HepG2 (cell line): ENCODE data around the gene FNIP2. TPM values are rescaled to one million over a fixed set of nuclear protein-coding genes. Genes with fewer than 3 reads are reported as not detected.
"Not testable (repeated sequence)": the region's sequence is repeated elsewhere in the genome, so short reads cannot be mapped to it uniquely, and the experiment has no call there.

ENCODE experiments used
- ATAC-seq: fragments of 200-7000 bp; cut with Tn5 transposase; 3 replicates; pipeline ENCODE4 v1.9.1; 2020; ENCODE audit warnings: mild to moderate bottlenecking, moderate library complexity
- BruUV-seq: library from RNA; stranded (reverse); fragments of 400-500 nt; replicated peaks from 2 replicates; lab custom pipeline; 2021; lab: Mats Ljungman, UMichigan
- CTCF ChIA-PET: fragments of 300-600 bp; formaldehyde crosslinking; extraction: SDS; loops from one replicate; lab custom pipeline; 2021; ENCODE audit warnings: low total read pairs, inconsistent platforms, low intra/inter-chr PET ratio; lab: Yijun Ruan, JAX
- POLR2A ChIA-PET: fragments of 350-600 bp; sonication (Branson Sonifier 250); formaldehyde crosslinking; loops from one replicate; lab custom pipeline; 2020; ENCODE audit warnings: antibody characterized with exemption, inconsistent platforms; lab: Yijun Ruan, JAX
- DNase-seq: peaks from one replicate; pipeline ENCODE4 v3.0.0-alpha.2; 2015; ENCODE audit warnings: low spot score
- FAIRE-seq: peaks from 3 replicates; lab custom pipeline; 2011; peaks lifted over from hg19 to GRCh38; lab: Jason Lieb, UNC
- H2AFZ ChIP-seq: one replicate; pipeline ENCODE4 v1.6.1; 2011; ENCODE audit warnings: low read length, inconsistent platforms
- H3K27ac ChIP-seq: fragments of 300-600 bp; 3 replicates; pipeline ENCODE4 v1.8.0; 2011; ENCODE audit warnings: mixed run types, mild to moderate bottlenecking, mixed read lengths, low read length, inconsistent platforms; ENCODE audit not compliant: insufficient read depth; ENCODE audit errors: extremely low read length
- H3K27me3 ChIP-seq, 2 experiments: fragments of 200-600 bp in 1 of 2; 2 replicates in 1 of 2; 3 replicates in 1 of 2; pipeline versions ENCODE4 v1.6.0 to v1.8.0; 2011; ENCODE audit warnings: low read length in 2 of 2, mild to moderate bottlenecking in 2 of 2, moderate library complexity in 2 of 2, inconsistent platforms in 1 of 2; ENCODE audit not compliant: insufficient read depth in 2 of 2, control insufficient read depth in 1 of 2
- H3K36me3 ChIP-seq, 2 experiments: fragments of 200-600 bp in 1 of 2; replicated peaks in 1 of 2; 2 replicates in 1 of 2; 3 replicates in 1 of 2; pipeline versions ENCODE4 v1.5.1 to v1.8.0; 2011; ENCODE audit warnings: low read length in 2 of 2, inconsistent platforms in 1 of 2; ENCODE audit not compliant: insufficient read depth in 2 of 2, control insufficient read depth in 1 of 2
- H3K4me1 ChIP-seq: 2 replicates; pipeline ENCODE4 v1.5.1; 2012; ENCODE audit warnings: low read length, inconsistent platforms; ENCODE audit not compliant: insufficient read depth
- H3K4me2 ChIP-seq: 2 replicates; pipeline ENCODE4 v1.6.0; 2011; ENCODE audit warnings: low read depth, low read length, inconsistent platforms
- H3K4me3 ChIP-seq, 3 experiments: fragments of 200-600 bp in 1 of 3; sonication (generic), shearing (Covaris generic) in 1 of 3; replicated peaks in 1 of 3; 2 replicates each; pipeline ENCODE4 v1.5.1; 2011 to 2016; ENCODE audit warnings: low read length in 3 of 3, inconsistent platforms in 2 of 3, low read depth in 2 of 3, mild to moderate bottlenecking in 2 of 3, control low read depth in 1 of 3, mixed read lengths in 1 of 3; ENCODE audit not compliant: insufficient read depth in 1 of 3
- H3K79me2 ChIP-seq: one replicate; pipeline ENCODE4 v1.6.1; 2011; ENCODE audit warnings: low read length, inconsistent platforms; ENCODE audit not compliant: insufficient read depth
- H3K9ac ChIP-seq: 2 replicates; pipeline ENCODE4 v1.6.0; 2011; ENCODE audit warnings: mild to moderate bottlenecking, low read depth, low read length, inconsistent platforms; ENCODE audit not compliant: insufficient read depth
- H3K9me3 ChIP-seq: 2 replicates; pipeline ENCODE4 v1.5.1; 2012; ENCODE audit warnings: mild to moderate bottlenecking, low read length
- H4K20me1 ChIP-seq: 2 replicates; pipeline ENCODE4 v1.6.0; 2011; ENCODE audit warnings: inconsistent platforms, mild to moderate bottlenecking, low read length, moderate library complexity; ENCODE audit not compliant: insufficient read depth
- HNF4A ChIP-seq: sonication (generic); formaldehyde crosslinking; IDR thresholded peaks from 2 replicates; pipeline ENCODE4 v1.4.0; 2020; ENCODE audit warnings: missing genetic modification reagents
- HNF4G ChIP-seq, 2 experiments: sonication (generic) in 1 of 2; formaldehyde crosslinking in 1 of 2; IDR thresholded peaks; 2 replicates each; pipeline versions ENCODE4 v1.4.0 to v1.6.1; 2011 to 2020; ENCODE audit warnings: borderline replicate concordance in 2 of 2, low read depth in 2 of 2, mild to moderate bottlenecking in 2 of 2, low read length in 1 of 2, missing genetic modification reagents in 1 of 2, moderate library complexity in 1 of 2
- NCOR1 ChIP-seq: fragments of 200-600 bp; sonication (generic); IDR thresholded peaks from 2 replicates; pipeline ENCODE4 v1.7.0; 2017; ENCODE audit warnings: antibody characterized with exemption, low read length, borderline replicate concordance
- NR2F1 ChIP-seq, 2 experiments: fragments of 450-650 bp in 1 of 2; formaldehyde crosslinking in 1 of 2; IDR thresholded peaks; 2 replicates each; pipeline versions ENCODE4 v1.5.0 to v1.6.1; 2016 to 2020; ENCODE audit warnings: mild to moderate bottlenecking in 1 of 2, missing compliant biosample characterization in 1 of 2, missing genetic modification reagents in 1 of 2, moderate library complexity in 1 of 2
- SOX13 ChIP-seq, 3 experiments: fragments of 450-650 bp in 1 of 3; sonication (generic) in 1 of 3; formaldehyde crosslinking in 1 of 3; IDR thresholded peaks in 2 of 3; conservative IDR thresholded peaks in 1 of 3; 2 replicates each; pipeline versions ENCODE4 v1.5.0 to v1.6.1; 2016 to 2020; ENCODE audit warnings: antibody characterized with exemption in 1 of 3, mild to moderate bottlenecking in 1 of 3, missing compliant biosample characterization in 1 of 3, missing genetic modification reagents in 1 of 3, moderate library complexity in 1 of 3
- SOX6 ChIP-seq, 2 experiments: fragments of 450-650 bp in 1 of 2; sonication (generic) in 1 of 2; formaldehyde crosslinking in 1 of 2; IDR thresholded peaks; 2 replicates each; pipeline versions ENCODE4 v1.4.0 to v1.6.1; 2017 to 2020; ENCODE audit warnings: antibody characterized with exemption in 1 of 2, mild to moderate bottlenecking in 1 of 2, missing genetic modification reagents in 1 of 2
- ZMYM2 ChIP-seq: sonication (generic); formaldehyde crosslinking; IDR thresholded peaks from 2 replicates; pipeline ENCODE4 v1.8.0; 2022; ENCODE audit warnings: mild to moderate bottlenecking, missing genetic modification reagents
- WGBS: methylation state at CpG from one replicate; pipeline ENCODE4 v1.1.6; 2017; ENCODE audit warnings: low lambda C conversion rate; 5-methylcytosine and 5-hydroxymethylcytosine counted together
- in situ Hi-C: cut with HindIII; loops from 2 replicates; pipeline ENCODE4 v1.10.0; 2017; ENCODE audit warnings: low pct_unique_long_range_greater_than_20kb; ENCODE audit not compliant: extremely low pct_ligation_motif_present
- intact Hi-C: fragments of 100-400 bp; cut with micrococcal nuclease; formaldehyde crosslinking; loops from one replicate; pipeline ENCODE4 v1.10.0; 2022; ENCODE audit not compliant: unreplicated experiment
- polyA plus RNA-seq, 8 experiments: library from polyadenylated mRNA; depleted of rRNA in 3 of 8; stranded (reverse) in 7 of 8; unstranded in 1 of 8; fragments of >200 nt; fragmentation: Illumina TruSeq in 4 of 8; extraction: Trizol in 4 of 8; gene quantifications; 2 replicates each; pipeline versions ENCODE4 v1.2.1 to v1.2.3, GENCODE V29; 2011 to 2016; ENCODE audit warnings: low read depth in 4 of 8, missing spikeins in 1 of 8, mixed read lengths in 1 of 8; ENCODE audit not compliant: insufficient read depth in 1 of 8
- total RNA-seq, 5 experiments: library from RNA; depleted of rRNA; stranded (reverse); fragments of >200 nt; fragmentation: Illumina TruSeq; extraction: Trizol; gene quantifications; 2 replicates each; pipeline ENCODE4 v1.2.3, GENCODE V29; 2016; ENCODE audit warnings: low read depth in 1 of 5
- TF ChIP-seq, protein P1 (sequence below): IDR thresholded peaks from 2 replicates; pipeline ENCODE4 v1.4.0; 2020; ENCODE audit warnings: mild to moderate bottlenecking, missing genetic modification reagents

Gene FNIP2
- total and polyA plus RNA-seq, 2 of the 13 experiments (the other 11 are each of a cell fraction or from before 2014, with no cell fraction given) = 15.5 to 21.0 TPM

DNA sequence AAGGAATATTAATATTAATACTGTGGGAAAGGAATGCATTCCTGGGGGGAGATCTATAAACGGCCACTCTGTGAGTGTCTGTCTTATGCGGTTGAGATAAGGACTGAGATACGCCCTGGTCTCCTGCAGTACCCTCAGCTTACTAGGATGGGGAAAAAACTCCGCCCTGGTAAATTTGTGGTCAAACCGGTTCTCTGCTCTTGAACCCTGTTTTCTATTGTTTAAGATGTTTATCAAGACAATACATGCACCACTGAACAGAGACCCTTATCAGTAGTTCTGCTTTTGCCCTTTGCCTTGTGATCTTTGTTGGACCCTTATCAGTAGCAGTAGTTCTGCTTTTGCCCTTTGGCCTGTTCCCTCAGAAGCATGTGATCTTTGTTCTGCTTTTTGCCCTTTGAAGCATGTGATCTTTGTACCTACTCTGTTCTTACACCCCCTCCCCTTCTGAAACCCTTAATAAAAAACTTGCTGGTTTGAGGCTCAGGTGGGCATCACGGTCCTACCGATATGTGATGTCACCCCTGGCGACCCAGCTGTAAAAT is 151.7 kb downstream of the FNIP2 start:
- H2AFZ ChIP-seq; FAIRE-seq; H3K79me2 ChIP-seq; DNase-seq; H3K27me3 ChIP-seq; H3K4me3 ChIP-seq; H3K4me2 ChIP-seq; H3K27ac ChIP-seq; in situ Hi-C loops; CTCF ChIA-PET; ATAC-seq; H4K20me1 ChIP-seq; H3K4me1 ChIP-seq; H3K36me3 ChIP-seq; intact Hi-C loops; H3K9me3 ChIP-seq; POLR2A ChIA-PET; BruUV-seq; H3K9ac ChIP-seq; TF ChIP-seq SOX6 (IDR thresholded peaks at IDR 0.05); SOX13 (IDR thresholded peaks at IDR 0.05); HNF4G (CRISPR knock-in tag; IDR thresholded peaks at IDR 0.05; ENCODE audit: borderline replicate concordance, low read depth): not testable (repeated sequence)
- WGBS = 47% methylated on average over 8 of the region's 8 CpGs
- TF ChIP-seq ZMYM2 (peak; percentile 66), NR2F1 (CRISPR knock-in tag; IDR thresholded peaks at IDR 0.05) (peak in 1 of 2 experiments; percentile 13; a peak in 1 of 4 replicates), SOX6 (CRISPR knock-in tag; IDR thresholded peaks at IDR 0.05) (0 out of 2 replicates have a peak, but pooled peaks have one; percentile 15), HNF4A (CRISPR knock-in tag) (peak; percentile 77), SOX13 (CRISPR knock-in tag; conservative IDR thresholded peaks at IDR 0.05 in 1 of 2, IDR thresholded peaks at IDR 0.05 in 1 of 2) (peak in 1 of 2 experiments; percentile 36; a peak in 1 of 4 replicates), NCOR1 (peak; percentile 30; the same call in 1 of the 2 replicates), HNF4G (IDR thresholded peaks at IDR 0.05; ENCODE audit: borderline replicate concordance, low read depth, low read length) (0 out of 2 replicates have a peak, but pooled peaks have one; percentile 14)
- TF ChIP-seq, protein P1, sequence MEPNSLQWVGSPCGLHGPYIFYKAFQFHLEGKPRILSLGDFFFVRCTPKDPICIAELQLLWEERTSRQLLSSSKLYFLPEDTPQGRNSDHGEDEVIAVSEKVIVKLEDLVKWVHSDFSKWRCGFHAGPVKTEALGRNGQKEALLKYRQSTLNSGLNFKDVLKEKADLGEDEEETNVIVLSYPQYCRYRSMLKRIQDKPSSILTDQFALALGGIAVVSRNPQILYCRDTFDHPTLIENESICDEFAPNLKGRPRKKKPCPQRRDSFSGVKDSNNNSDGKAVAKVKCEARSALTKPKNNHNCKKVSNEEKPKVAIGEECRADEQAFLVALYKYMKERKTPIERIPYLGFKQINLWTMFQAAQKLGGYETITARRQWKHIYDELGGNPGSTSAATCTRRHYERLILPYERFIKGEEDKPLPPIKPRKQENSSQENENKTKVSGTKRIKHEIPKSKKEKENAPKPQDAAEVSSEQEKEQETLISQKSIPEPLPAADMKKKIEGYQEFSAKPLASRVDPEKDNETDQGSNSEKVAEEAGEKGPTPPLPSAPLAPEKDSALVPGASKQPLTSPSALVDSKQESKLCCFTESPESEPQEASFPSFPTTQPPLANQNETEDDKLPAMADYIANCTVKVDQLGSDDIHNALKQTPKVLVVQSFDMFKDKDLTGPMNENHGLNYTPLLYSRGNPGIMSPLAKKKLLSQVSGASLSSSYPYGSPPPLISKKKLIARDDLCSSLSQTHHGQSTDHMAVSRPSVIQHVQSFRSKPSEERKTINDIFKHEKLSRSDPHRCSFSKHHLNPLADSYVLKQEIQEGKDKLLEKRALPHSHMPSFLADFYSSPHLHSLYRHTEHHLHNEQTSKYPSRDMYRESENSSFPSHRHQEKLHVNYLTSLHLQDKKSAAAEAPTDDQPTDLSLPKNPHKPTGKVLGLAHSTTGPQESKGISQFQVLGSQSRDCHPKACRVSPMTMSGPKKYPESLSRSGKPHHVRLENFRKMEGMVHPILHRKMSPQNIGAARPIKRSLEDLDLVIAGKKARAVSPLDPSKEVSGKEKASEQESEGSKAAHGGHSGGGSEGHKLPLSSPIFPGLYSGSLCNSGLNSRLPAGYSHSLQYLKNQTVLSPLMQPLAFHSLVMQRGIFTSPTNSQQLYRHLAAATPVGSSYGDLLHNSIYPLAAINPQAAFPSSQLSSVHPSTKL (CRISPR knock-in tag) = 0 out of 2 replicates have a peak, but pooled peaks have one; percentile 27

DNA sequence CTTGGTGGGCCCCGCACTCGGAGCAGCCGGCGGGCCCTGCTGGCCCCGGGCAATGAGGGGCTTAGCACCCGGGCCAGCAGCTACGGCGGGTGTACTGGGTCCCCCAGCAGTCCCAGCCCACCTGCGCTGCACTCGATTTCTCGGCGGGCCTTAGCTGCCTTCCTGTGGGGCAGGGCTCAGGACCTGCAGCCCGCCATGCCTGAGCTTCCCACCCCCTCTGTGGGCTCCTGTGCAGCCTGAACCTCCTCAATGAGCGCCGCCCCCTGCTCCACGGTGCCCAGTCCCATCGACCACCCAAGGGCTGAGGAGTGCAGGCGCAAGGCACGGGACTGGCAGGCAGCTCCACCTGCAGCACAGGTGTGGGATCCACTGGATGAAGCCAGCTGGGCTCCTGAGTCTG is 158.9 kb downstream of the FNIP2 start:
- H4K20me1 ChIP-seq, ATAC-seq, intact Hi-C loops, DNase-seq, H2AFZ ChIP-seq, H3K36me3 ChIP-seq, in situ Hi-C loops, BruUV-seq, H3K9ac ChIP-seq, H3K9me3 ChIP-seq, H3K27ac ChIP-seq, H3K4me3 ChIP-seq, H3K4me1 ChIP-seq, H3K27me3 ChIP-seq, POLR2A ChIA-PET, CTCF ChIA-PET, FAIRE-seq, H3K79me2 ChIP-seq, H3K4me2 ChIP-seq: not testable (repeated sequence)
- WGBS = 100% methylated on average over 4 of the region's 19 CpGs
